Panc1 (cell line): ENCODE results near the gene ANKRD13A.

ENCODE experiments used
- POLR2AphosphoS5 ChIP-seq: IDR thresholded peaks from 2 replicates; pipeline ENCODE4 v1.6.1; 2012; ENCODE audit warnings: mild to moderate bottlenecking, low read depth, low read length, moderate library complexity
- TCF7L2 ChIP-seq: IDR thresholded peaks from 2 replicates; pipeline ENCODE4 v1.6.1; 2011; ENCODE audit warnings: mild to moderate bottlenecking, low read depth, low read length, inconsistent platforms
- TF ChIP-seq, protein P1 (sequence below): fragments of 450-650 bp; IDR thresholded peaks from 2 replicates; pipeline ENCODE4 v1.5.1; 2017; ENCODE audit warnings: mild to moderate bottlenecking
- TF ChIP-seq, protein P2 (sequence below), 2 experiments: IDR thresholded peaks; 2 replicates each; pipeline ENCODE4 v1.6.1; 2011 to 2012; ENCODE audit warnings: low read depth in 2 of 2, control low read depth in 1 of 2, low read length in 1 of 2, mild to moderate bottlenecking in 1 of 2, moderate library complexity in 1 of 2; ENCODE audit not compliant: insufficient read depth in 1 of 2

DNA sequence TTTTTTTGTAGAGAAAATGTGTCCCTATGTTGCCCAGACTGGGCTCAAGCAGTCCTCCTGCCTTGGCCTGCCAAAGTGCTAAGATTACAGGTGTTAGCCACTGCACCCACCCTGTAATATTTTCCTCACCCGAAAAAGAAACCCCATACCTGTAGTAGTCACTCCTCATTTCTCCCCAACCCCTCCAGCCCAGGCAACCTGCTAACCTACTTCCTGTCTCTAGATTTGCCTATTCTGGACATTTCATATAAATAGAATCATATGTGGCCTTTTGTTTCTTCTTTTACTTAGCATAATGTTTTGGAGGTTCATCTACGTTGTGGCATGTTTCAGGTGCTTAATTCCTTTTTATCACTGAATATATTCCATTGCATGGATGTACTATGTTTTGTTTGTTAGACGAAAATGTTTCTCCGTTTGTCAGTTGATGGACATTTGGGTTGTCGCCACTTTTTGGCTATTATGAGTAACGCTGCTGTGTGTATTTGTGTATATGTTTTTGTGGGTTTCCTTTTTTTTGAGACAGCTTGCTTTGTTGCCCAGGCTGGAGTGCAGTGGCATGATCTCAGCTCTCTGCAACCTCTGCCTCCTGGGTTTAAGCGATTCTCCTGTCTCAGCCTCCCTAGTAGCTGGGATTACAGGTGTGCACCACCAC is 6.2 kb downstream of the ANKRD13A start:
- TF ChIP-seq POLR2AphosphoS5, result no peak
- TF ChIP-seq, protein P1, sequence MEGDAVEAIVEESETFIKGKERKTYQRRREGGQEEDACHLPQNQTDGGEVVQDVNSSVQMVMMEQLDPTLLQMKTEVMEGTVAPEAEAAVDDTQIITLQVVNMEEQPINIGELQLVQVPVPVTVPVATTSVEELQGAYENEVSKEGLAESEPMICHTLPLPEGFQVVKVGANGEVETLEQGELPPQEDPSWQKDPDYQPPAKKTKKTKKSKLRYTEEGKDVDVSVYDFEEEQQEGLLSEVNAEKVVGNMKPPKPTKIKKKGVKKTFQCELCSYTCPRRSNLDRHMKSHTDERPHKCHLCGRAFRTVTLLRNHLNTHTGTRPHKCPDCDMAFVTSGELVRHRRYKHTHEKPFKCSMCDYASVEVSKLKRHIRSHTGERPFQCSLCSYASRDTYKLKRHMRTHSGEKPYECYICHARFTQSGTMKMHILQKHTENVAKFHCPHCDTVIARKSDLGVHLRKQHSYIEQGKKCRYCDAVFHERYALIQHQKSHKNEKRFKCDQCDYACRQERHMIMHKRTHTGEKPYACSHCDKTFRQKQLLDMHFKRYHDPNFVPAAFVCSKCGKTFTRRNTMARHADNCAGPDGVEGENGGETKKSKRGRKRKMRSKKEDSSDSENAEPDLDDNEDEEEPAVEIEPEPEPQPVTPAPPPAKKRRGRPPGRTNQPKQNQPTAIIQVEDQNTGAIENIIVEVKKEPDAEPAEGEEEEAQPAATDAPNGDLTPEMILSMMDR, result no peak
- TF ChIP-seq, protein P2, sequence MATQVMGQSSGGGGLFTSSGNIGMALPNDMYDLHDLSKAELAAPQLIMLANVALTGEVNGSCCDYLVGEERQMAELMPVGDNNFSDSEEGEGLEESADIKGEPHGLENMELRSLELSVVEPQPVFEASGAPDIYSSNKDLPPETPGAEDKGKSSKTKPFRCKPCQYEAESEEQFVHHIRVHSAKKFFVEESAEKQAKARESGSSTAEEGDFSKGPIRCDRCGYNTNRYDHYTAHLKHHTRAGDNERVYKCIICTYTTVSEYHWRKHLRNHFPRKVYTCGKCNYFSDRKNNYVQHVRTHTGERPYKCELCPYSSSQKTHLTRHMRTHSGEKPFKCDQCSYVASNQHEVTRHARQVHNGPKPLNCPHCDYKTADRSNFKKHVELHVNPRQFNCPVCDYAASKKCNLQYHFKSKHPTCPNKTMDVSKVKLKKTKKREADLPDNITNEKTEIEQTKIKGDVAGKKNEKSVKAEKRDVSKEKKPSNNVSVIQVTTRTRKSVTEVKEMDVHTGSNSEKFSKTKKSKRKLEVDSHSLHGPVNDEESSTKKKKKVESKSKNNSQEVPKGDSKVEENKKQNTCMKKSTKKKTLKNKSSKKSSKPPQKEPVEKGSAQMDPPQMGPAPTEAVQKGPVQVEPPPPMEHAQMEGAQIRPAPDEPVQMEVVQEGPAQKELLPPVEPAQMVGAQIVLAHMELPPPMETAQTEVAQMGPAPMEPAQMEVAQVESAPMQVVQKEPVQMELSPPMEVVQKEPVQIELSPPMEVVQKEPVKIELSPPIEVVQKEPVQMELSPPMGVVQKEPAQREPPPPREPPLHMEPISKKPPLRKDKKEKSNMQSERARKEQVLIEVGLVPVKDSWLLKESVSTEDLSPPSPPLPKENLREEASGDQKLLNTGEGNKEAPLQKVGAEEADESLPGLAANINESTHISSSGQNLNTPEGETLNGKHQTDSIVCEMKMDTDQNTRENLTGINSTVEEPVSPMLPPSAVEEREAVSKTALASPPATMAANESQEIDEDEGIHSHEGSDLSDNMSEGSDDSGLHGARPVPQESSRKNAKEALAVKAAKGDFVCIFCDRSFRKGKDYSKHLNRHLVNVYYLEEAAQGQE (IDR thresholded peaks at IDR 0.05; ENCODE audit: insufficient read depth in 1 of 2, low read depth in 2 of 2, low read length in 1 of 2), result no peak
- TF ChIP-seq TCF7L2, result no peak
